Measurements from ENCODE around the gene RAB9B.
"Not testable (repeated sequence)": the region's sequence is repeated elsewhere in the genome, so short reads cannot be mapped to it uniquely, and the experiment has no call there.

Gene RAB9B, protein sequence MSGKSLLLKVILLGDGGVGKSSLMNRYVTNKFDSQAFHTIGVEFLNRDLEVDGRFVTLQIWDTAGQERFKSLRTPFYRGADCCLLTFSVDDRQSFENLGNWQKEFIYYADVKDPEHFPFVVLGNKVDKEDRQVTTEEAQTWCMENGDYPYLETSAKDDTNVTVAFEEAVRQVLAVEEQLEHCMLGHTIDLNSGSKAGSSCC

DNA sequence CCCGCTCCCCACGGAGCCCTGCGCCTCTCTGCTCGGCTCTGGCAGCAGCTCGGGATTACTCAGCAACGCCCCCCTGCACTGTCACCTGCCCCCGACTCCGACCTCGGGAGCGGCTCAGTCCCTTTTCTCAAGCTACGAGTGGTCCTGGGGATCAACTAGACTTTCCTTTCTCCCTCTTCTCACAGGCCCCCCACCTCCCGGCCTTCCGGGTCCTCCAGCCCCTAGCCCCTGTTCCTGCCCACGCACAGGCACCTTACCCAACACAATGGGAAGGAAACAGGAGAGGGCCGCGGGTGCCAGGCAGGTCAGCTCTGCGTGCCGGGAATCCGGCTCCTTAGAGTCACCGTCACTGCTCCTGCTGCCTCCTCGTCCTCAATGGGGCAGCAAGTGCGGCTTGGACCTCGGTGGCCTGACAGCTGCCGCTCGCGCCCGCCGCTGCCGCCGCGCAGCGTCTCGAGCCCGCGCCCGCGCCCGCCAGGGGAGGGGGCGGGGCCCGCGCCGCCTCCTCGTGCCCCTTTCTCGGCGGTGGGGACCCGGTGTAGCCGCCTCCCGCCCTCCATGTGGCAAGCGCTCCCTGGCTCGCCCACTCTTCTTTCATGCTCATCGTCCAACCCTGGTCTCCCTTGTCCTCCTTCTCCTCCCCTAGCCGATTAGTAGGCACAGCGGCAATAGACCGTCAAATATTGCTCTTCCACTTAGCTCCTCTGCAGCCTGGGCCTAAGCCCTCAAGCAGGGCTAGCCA is at the start of gene RAB9B:
Gene RAB9B, minus strand, starts transcription at position 455 of the 742 bp plus-strand sequence. CDS start 6,473 bp downstream, outside the sequence.
- DNase-seq, result peak; percentile 26

DNA sequence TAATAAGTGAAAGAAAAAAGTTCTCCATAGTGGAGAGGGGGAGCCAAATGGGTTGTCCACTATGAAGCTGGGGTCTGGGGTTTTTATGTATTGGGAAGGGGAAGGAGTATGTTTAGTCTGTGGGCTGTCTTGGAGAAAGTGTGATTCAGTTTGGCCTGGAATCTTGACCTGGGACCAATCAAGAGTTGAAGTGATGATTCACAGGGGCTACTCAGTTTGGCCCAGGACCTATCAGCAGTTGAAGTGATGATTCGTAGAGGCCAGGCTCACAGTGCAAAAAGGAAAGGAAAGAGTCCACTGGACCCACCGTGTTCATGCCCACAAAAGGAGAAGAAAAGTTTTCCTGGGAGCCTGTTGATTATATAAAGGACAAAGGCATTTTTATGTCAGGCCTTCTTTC is 47.3 kb upstream of the RAB9B start:
- no peak for DNase-seq

DNA sequence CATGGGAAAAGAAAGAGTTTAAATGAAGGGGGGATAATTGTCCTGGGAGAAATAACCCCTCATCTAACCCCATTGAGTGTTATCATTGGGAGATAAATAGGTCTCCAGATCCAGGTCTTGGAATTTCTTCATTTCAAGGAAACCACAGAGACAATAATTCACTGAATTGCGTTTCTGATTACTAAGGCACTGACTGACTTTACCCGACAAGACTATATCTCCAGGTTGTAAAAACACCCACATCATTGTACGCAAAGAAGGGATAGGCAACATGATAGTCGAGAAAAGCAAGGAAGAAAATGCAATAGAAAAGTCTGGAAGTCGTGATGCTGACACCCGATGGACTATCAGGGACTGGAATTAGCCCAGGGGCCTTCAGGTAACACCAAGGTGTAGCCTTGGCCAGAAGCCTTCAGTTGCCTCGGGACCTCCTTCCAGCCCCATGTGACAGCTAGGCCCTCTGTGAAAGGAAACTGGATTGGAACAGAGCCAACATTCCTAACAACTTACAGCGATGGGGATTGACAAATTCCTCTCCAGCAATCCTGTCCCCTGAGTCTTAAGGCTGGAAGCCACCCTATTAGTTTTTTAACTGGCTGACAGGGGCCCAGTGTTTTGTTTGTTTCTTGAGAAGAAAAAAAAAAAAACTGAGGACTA is 46.5 kb upstream of the RAB9B start:
- DNase-seq, result no peak

DNA sequence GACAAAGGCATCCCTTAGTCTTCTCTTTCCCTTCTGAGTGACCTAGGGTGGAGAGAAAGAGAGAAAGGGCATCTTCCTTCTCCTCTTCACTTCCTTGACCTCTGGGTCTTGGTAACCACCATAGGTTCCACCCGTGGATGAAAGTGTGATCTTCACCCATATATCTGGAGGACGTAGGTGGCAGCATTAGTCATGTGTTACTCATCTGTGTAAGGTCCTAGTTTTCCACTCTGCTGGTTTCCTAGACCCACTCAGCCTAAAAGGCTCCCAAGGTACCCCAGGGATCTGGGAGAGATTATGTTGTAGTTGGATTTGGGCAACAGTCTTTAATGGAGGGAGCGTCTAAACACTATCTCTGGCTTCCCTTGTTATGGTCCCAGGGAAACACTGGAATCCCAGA is 45.5 kb upstream of the RAB9B start:
- DNase-seq, result no peak

DNA sequence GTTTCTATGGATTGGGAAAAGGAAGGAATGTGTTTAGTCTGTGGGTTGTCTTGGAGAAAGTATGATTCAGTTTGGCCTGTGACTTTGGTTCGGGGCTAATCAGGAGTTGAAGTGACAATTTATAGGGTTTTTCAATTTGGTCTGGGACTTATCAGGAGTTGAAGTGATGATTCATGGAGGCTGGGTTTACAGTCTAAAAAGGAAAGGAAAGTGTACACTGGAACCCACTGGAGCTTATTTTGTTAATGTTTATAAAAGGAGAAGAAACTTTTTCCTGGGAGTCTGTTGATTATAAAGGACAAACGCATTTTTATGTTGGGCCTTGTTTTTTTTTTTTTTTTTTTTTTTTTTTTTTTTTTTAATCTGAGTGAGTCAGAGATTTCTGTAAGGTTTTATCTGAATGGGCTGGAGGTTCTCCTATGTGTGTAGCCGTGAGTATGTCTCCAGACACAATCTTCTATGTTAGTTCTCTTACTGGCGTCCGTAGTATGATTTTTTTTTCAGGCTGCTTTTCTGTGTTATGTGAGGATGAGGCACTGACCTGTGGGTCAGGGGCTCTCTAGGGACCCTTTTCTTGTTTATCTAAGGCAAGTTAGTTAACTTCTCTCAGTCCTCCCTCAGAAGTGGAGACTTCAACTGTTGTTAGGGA is 33.0 kb upstream of the RAB9B start:
- DNase-seq, result no peak

DNA sequence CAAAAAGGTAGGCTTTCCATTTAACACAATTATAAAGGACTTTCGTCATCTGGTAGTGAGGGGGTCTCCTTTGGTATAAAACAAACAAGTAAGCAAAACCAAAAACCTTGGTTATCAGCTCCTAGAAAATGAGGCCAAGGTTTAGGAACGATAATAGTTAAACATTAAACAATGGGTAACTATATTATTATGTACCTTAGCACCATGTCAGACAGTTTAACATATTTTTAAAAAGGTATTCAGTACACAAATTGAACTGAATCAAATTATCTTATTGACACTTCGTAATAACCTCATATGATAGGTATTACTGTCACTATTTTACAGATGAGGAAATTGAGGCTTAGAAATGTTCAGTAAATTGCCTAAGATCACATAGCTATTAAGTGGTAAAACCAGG is 32.1 kb upstream of the RAB9B start:
- no peak for DNase-seq

DNA sequence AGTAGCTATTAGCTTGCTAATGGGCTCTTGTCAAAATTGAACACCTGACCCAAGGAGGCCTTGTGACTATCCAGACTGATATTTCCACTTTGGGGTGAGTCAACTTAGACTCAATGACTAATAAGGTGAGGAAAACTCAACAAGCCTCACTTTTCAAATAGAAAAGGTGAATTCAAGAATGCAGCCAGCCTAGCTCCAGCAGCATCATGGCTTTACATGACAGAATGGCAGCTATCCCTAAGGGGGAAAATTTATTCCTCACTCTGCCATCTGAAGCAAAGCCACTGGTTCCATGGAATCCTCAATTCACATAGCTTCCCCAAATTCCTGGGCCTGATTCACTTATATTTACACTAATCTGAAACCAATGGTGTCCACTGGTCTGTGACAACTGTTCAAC is 29.1 kb upstream of the RAB9B start:
- no peak for DNase-seq

DNA sequence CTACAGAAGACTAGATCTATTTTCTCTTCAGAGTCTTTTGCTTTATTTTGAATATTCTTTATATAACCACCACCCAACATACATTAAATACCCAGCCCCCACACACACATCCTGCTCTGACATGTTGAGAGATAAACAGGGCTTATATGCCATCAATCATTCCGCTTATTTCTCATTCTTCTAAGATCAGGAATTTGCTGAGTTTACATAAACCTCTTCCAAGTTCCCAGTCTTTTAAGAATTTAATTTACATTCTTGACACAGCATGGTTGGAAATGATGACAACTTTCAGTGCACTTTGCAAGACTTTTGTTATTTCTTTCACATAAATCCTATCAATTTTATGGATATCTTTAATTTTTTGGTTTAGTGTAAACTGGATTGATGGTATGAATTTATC is 17.5 kb upstream of the RAB9B start:
- no peak for DNase-seq

DNA sequence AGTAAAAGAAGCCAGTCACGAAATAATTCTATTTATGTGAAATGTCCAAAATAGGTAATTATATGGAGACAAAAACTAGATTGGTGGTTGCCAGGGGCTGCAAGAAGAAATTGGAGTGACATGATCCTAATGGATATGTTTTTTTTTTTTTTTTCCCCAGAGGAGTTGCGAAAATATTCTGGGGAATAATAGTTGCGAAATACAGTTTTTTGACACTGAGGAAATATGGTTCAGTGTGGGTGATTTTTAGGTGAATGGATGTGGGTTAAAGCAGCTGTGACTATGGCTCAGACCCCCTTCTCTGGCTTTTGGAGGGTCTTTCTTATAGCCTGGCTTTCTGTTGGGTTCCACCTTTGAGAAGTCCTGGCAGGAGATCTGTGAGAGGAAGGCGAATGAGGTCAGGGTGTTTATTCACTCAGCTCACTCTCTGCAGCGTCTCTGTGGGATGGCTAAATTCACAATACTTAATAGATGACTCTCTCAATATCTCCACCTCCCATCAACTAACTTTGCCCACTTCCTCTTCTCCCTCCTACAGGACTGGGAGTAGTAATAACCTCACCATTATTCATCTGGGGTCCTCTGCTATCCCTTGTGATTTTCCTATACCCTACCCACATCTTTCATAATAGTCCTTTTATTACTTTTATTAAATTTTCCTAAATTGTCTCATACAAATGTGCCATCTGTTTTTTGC is 15.3 kb upstream of the RAB9B start:
- DNase-seq, result no peak

DNA sequence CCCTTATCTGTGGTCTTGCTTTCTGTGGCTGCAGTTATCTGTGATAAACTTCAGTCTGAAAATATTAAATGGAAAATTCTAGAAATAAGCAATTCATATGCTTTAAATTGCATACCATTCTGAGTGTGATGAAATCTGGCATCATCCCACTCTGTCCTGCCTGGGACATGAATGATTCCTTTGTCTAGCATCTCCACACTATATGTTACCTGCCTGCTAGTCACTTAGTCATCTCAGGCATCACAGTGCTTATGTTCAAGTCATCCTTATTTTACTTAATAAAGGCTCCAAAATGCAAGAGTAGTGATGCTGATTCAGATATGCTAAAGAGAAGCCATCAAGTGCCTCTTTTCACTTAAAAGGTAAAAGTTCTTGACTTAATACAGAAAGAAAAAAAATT is 14.3 kb upstream of the RAB9B start:
- DNase-seq, result no peak

DNA sequence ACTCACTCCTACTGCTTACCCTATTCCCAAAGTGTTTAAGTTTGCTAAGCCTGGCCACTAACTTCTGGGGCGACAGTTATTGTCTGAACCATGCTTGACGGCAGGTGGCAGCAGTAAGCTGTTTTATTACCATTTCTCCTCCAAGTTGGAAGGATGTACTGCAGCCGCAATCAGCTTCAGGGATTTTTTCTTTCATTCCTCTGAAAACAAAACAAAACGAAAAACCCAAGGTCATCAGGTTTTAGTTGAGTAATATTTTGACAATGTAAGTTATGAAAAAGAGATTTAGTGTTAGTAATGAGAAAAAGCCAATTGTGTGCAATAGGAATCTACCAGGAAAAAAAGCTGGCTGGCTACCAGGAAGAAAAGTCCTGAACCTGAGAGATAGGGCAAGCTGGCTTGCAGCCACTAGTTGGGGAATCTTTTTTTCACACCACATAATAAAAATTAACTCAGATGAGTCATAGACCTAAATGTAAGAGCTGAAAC is 13.2 kb upstream of the RAB9B start:
- DNase-seq, result no peak

DNA sequence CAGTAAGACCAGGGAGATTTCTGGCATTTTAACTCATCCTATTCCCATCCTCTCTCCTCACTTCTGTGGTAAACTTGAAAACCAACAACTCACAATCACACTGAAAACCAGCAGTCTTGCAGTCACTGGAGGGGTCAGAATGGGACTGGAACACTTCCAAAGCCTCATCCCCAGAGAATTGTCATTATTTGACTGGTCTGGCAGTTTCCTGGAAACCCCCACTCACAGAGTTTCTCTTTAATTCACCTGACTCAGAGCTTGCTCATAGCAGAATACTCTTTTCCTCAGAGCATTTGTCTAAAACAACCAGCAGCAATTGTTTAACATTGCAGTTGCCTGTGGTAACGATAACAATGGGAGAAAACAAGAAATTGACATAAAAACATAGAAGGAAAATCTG is 7.3 kb upstream of the RAB9B start:
- DNase-seq, result no peak

DNA sequence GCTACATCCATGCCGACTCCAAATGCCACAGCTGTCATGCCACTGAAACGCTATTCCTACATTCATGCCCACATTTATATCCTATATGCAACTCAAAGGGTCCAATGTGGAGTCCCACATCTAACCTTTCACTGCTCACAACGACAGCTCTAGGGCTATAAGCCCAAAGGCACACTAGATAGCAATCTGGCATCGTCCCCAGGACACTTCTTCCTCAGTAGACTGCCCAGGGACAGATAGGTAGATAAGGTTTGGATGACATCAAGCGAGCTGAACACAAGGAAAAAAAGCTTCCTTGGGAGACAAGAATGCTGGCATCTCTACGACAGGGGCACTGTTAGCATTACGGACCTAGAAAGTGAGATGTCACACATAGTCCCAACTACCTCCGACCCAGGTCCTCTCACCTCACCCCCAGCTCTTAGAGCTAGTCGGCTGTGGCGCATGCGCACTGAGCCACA is 685 bp downstream of the RAB9B start:
- DNase-seq, result no peak

DNA sequence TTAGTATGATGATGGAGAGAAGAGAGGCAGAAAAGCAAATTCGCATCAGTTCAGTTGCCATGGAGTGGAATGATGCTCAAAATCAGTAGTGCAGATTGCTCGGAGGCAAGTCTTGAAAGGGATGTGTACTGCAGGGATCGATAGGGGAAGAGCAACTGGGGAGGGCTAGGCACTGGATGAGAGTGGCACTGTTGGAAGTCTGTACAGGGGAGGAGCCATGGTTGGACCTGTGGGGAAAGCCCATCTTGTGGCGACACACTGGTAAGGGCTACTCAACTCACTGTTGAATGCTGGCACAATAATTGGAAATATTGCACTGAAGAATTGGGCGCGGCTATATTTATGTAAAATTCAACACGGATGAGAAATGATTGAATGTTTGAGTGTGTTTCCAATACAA is 1.2 kb downstream of the RAB9B start:
- DNase-seq, result no peak

DNA sequence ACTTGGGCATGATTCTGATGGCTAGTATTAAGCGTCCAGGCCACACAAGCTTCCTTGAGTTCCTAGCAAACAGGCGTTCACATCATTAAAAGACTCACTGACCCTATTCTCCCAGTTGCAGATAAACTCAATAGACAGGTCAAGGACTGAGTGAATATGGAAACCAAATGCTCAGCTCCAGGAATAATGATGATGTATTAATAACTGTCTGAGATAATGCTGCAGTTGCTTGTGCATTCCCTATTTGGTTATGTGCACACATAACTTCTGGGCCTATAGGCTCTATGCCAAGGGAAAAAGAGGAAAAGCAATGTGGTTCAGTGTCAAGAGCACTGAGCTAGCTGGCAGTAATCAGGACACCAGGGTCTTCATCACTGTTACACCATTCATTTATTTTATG is 3.5 kb downstream of the RAB9B start:
- no peak for DNase-seq

DNA sequence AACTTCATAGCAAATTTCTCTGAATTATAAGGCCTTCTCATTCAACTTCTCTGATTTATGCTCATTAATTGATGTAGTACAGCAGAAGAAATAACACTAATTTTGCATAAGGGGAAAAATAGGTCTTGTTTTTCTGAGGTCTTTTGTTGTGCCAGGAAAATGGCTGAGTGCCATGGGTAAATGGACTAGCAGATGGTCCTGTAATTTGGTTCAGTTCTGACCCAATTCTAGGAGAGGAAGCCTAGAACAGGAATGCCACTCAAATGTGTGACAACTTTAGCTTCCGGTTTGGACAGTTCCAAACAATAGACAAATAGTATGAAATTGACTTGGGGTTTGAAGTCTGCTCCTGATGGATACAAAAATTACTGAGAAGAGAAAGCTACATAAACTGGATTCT is 6.2 kb downstream of the RAB9B start:
- no peak for DNase-seq

DNA sequence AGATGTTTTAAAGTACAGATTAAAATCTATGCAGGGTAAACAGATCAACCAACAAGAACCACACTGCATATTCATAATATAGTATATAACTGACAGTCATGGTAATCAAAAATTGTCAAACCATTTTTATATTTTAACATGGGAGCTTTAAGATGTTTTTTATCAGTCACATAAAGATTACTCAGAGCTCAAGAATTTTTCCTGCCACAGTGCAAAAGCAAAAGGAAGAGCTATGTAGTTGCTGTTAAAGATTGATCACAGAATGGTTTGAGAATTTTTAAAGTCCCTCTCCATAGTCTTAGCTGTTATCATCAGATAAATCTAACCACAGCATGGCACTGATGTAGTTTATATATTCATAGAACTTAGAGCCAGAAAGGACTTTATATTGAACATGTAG is 8.5 kb downstream of the RAB9B start:
- no peak for DNase-seq

DNA sequence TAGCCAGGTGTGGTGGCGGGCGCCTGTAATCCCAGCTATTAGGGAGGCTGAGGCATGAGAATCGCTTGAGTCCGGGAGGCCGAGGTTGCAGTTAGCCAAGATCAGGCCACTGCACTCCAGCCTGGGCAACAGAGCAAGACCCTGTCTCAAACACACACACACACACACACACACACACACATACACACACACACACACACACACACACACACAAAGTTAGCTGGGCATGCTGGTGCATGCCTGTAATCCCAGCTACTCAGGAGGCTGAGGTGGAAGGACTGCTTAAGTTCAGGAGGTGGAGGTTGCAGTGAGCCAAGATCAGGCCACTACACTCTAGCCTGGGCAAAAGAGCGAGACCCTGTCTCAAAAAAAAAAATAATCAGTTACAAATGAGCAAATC is 11.3 kb downstream of the RAB9B start:
- DNase-seq, result not testable (repeated sequence)

DNA sequence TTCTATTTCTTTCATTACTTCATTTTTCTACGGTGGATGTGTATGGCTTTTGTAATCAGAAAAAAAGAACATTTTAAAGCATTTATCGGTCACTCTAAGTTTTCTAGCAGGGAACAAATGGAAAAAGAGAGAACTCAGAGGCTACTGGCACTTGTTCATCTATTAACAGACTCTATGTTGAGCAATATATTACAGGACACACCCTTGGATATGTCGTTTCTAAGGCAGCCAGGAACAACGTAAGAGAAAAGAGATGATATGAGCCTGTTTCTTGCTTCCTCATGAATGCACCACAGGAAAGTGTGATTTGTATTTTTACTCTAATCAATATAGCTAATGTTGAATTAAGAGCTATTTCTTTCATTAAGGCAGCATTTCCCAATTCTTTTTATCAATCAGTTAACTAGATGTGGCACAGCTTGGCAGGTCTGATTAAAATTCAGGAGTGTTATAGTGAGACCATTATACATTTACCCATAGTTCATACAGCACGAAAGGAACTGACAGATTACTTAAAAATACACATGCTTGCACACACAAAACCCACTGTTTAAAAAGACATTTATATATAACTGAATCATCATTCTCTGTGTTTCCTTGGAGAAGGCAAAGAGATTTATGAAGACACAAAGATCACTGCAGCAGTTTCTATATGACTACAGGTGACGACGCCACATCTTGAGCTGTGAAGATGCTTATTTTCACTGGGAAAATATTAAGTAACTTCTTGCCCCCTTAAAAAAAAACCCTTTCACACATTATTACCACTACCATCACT is 13.0 kb downstream of the RAB9B start:
- no peak for DNase-seq

DNA sequence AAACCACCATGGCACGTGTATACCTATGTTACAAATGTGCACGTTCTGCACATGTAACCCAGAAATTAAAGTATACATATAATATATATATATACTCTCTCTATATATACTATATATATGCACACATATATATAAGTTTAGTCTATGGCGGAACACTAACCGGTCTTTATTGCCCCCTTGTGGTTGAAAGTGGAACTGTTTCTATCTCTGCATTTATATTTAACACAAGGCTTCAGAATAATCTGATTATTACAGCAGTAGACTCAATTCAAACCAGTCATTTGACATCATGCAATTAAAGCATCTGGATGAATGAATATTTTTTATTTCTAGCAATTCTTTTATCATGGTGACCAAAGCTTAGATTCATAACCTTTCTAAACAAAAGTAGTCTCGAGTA is 14.6 kb downstream of the RAB9B start:
- DNase-seq, result peak; percentile 19

DNA sequence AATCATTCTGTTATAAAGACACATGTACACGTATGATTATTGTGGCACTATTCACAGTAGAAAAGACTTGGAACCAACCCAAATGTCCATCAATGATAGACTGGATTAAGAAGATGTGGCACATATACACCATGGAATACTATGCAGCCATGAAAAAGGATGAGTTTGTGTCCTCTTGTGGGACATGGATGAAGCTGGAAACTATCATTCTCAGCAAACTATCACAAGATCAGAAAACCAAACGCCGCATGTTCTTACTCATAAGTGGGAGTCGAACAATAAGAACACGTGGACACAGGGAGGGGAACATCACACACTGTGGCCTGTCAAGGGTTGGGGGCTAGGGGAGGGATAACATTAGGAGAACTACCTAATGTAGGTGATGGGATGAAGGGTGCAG is 15.0 kb downstream of the RAB9B start:
- not testable (repeated sequence) for DNase-seq

DNA sequence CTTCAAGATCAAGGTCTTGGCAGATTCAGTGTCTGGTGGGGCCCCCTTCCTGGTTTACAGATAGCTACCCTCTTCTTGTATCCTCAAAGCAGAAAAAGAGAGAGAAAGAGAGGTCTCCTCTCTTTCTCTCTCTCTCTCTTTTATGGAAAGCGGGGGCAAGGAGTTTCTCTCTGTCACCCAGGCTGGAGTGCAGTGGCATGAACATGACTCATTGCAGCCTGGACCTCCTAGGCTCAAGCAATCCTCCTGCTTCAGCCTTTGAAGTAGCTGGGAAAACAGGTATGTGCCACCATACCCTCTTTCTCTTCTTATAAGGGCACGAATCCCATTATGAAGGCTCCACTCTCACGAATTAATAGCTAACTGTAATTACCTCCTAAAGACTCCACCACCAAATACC is 20.2 kb downstream of the RAB9B start:
- no peak for DNase-seq

Data from NCI-H2029 treated with DMSO at 0.1 percent for 48 hours (cell line).